Urothelium cell line (cell line): ENCODE results near the gene CCDC154.
"Not testable (repeated sequence)": the region's sequence is repeated elsewhere in the genome, so short reads cannot be mapped to it uniquely, and the experiment has no call there.

ENCODE experiments used
- DNase-seq: peaks from one replicate; pipeline ENCODE4 v3.0.0; 2011; ENCODE audit warnings: low spot score, mixed read lengths
- FAIRE-seq: peaks from 2 replicates; lab custom pipeline; 2011; peaks lifted over from hg19 to GRCh38; lab: Jason Lieb, UNC

The CCDC154 gene, protein sequence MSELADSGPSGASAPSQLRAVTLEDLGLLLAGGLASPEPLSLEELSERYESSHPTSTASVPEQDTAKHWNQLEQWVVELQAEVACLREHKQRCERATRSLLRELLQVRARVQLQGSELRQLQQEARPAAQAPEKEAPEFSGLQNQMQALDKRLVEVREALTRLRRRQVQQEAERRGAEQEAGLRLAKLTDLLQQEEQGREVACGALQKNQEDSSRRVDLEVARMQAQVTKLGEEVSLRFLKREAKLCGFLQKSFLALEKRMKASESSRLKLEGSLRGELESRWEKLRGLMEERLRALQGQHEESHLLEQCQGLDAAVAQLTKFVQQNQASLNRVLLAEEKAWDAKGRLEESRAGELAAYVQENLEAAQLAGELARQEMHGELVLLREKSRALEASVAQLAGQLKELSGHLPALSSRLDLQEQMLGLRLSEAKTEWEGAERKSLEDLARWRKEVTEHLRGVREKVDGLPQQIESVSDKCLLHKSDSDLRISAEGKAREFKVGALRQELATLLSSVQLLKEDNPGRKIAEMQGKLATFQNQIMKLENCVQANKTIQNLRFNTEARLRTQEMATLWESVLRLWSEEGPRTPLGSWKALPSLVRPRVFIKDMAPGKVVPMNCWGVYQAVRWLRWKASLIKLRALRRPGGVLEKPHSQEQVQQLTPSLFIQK

DNA sequence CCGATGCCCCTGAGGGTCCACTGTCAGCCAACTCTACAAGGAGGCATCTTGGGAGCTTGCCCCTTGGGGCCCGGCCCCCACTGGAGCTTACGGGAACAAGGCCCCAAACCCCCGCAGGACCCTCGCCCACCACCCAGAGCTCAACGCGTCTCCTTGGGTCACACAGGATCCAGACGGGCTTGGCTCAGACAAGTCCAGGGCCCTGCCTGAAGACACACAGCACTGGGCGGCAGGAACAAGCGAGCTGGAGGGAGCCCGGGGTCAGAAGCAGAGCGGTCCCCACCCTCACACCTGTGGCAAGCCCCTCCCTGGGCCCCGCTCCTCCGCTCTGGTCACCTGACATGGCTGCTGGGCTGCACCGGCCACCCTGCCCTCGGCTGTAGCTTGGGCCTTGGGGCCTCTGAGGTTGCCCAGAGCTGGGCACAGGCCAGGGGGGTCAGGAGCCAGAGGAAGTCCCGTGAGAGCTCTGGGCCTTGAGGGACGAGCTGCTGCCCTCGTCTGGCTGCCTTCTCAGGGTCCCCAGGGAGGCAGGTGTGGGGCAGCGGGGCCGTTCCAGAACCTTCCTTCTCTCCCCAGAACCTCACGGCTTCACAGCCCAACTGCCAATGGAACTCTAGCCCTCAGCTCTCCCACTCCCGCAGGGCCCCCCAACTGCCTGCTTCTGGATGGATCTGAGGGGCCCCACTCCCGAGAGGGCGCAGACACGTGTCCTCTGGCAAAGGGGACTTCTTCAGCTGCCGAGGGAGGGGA lies at the start of gene CCDC154:
CCDC154 (minus strand) TSS at position 577 of the 750 bp plus-strand sequence; CDS start at position 343, 234 bp downstream.
- DNase-seq (no peak), FAIRE-seq (peak; percentile 30)

DNA sequence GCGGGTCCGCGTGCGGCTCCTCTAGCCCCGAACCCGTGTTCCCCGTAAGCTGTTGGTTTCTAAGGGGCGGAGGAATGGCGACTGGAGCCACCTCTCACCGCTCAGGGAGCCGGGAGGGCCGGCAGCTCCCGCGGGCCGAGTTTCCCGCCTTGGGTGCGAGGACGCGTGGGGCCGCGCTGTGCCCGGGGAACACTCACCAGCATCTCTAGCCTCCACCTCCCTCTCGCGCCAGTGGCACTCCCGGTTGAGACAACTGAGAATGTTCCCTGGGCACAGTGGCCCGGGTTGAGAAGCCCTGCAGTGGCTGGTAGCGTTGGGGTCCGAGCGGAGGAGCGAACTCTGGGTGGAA lies 49.4 kb upstream of the CCDC154 start:
- peak; percentile 81 for FAIRE-seq
- no peak for DNase-seq

DNA sequence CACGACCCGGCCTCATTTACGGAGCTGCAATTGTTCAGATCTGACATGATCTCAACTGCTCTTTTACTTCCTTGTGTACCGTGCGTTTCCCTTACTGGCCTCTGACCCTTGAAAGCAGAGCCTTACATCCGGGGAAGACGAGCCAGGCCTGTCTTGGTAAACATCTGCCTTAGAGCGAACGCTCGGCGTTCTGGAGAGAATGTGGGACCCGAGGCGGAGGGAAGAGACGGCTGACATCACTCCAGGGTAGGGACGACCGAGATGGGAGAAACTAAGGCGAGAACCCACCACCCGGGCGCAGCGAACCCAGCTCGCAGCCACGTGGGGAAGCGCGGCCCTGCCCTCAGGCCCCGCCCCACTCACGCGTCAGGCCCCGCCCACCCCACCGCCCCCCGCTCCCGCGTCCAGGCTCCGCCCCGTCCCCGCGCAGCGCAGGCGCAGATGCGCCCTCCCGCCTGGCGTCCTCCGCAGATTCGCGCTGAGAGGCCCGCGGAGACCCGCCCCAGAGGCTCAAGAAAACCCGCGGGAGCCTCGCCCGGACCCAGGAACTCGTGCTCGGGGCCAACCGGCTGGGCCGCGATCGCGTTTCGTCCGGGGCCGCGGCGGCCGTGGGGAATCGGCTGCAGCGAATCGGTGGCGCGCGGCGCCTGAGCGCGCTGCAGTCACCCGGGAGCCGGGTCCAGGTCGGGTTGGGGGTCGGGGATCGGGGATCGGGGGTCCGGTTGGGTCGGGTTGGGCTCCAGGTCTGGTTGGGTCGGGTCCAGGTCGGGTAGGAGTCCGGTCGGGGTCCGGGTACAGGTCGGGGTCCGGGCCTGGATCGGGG lies 48.8 kb upstream of the CCDC154 start, which contains the start of gene TELO2:
TELO2 (plus strand) TSS at position 438 of the 823 bp plus-strand sequence. CDS start 922 bp downstream, outside the sequence.
- FAIRE-seq (peak; percentile 74), DNase-seq (peak; percentile 98)

DNA sequence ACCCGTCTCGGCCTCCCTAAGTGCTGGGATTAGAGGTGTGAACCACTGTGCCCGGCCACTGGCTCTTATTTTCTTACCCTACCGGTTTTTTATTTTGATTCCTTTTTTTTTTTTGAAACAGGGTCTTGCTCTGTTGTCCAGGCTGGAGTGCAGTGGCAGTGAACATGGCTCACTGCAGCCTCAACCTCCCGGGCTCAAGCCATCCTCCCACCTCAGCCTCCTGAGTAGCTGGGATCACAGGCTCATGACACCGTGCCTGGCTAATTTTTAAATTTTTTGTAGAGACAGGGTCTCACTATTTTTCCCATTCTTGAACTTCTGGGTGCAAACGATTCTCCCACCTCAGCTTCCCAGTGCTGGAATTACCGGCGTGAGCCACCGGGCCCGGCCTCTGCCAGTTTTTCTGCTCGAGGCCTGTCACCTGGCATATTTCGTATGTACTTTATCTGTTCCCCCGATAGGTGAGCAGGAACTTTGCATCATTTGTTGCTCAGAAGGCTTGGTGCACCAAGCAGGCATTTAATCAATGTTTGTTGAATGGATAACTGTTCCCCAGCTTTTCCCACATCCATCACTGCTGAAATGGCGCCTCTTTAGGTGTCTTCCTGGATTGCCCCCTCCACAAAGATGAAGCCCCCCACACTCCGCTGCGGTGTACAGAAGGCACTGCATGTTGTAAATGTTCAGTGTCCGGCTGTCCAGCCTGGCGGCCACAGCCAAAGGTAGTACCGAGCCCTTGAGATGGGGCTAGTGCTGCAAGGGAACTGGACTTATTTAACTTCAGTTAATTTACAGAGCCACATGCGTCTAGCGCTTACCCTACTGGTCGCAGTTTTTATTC lies 47.9 kb upstream of the CCDC154 start:
- DNase-seq (no peak), FAIRE-seq (no peak)

DNA sequence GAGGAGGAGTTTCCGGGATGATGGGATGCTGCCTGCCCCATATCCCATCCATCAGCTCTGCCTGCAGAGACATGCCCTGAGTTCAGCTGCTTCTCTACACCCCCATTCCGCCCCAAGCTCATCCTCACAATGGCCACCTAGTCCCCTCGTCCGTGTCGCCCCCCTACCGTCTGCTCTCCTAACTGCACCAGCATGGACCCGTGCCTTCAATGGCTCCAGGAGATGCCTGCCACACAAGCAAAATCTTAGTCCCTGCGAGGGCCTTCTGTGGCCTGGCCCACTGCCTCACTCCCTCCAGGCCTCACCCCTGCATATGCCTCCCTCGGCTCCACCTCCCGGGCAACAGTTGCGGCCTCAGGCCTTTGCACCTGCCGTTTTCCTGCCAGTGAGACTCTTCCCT lies 47.0 kb upstream of the CCDC154 start:
- FAIRE-seq, result no peak
- DNase-seq, result no peak

DNA sequence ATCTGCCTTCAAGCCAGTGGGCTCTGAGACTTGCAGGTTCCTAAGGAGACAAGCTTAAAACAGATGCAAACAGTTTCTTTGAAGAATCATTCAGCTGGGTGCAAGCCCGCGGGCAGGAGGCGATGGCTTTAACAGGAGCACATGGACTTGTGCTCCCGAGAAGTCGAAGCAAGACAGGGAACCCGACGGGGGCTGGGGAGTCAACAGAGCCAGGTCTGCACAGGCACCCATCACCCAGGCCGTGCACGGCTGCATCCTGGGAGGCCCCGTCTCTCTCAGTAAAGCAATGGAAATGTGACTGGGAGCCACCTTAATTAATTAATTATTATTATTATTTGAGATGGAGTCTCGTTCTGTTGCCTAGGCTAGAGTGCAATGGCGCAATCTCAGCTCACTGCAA lies 44.7 kb upstream of the CCDC154 start:
- no peak for FAIRE-seq
- DNase-seq, result no peak

DNA sequence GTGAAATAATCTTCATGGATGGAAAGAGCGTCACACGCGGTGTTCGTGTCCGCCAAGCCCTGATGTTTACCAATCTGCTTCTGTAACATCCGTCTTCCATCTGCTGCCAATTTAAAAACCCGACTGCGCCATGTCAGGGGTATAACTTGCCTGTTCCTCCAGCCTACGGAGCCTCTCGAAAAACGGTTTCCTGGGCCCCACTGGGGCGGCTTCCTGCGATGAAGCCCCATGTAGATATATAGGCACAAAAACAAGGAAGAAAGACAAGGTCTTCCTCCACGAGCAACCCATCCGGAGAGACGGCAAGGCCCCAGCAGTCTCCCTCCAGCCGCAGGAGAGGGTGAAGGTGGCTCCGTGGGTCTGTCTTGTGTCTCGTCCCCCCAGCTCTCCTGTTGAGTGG lies 44.3 kb upstream of the CCDC154 start, which contains the start of gene PTX4:
PTX4 (minus strand) TSS at position 326 of the 400 bp plus-strand sequence; CDS start at position 291, 35 bp downstream.
- FAIRE-seq, result no peak

DNA sequence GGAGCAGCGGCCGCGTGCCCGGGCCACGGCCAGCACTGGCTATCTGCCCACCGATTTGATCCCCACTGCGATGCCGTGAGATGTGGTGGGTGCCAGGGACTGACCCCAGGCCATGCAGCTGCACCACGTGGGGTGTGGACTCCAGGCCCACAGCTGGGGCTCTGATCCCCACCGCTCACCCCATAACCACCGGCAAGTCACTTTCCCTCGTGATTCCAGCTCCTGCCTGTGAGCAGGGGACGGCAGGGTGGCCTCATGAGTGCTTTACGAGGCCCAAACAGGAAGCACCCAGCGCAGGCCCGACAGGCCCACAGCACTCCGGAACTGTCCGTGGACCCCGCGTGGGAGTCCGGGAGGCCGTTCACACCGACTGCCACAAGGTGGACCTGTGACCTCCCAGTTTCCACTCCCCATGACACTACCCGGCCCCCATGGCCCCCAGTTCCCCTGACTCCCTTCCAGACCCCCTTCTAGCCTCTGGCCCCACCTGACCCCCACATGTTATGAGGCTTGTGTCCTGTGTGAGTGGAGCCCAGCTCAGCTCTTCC lies 43.8 kb upstream of the CCDC154 start:
- no peak for DNase-seq
- FAIRE-seq, result no peak

More for the DNA sequence above, 44.3 kb upstream of the CCDC154 start, which contains the start of gene PTX4:
- DNase-seq, result no peak

DNA sequence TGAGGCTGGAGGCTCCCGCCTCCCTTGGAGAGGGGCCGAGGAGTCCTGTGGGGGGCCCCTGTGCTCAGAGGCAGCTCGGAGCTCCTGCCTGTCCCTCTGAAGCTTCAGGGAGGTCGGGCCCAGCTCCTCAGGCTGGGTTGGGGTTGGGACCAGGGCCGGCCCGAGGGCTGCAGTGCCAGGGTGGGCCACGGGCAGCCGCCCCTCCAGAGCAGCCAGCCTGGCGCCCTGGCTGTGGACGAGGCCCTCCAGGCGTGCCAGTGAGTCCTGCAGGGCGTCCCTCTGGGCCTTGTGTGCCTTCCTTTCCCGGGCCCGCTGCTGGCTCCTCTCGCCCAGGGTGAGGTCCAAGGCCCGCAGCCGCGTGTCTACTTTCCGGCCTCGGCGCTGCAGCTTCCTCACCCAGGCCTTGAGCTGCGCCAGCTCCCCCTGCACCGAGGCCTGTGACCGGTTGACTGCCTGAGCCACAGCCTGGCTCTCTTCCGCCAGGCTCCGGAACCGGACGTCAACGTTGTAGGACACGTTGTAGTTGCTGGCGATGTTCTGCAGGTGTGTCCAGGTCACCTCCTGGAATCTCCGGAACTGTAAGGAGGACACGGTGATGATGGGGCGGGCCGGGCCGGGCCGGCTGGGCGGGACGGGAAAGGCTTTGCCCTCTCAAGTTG lies 43.2 kb upstream of the CCDC154 start:
- FAIRE-seq (no peak), DNase-seq (no peak)

DNA sequence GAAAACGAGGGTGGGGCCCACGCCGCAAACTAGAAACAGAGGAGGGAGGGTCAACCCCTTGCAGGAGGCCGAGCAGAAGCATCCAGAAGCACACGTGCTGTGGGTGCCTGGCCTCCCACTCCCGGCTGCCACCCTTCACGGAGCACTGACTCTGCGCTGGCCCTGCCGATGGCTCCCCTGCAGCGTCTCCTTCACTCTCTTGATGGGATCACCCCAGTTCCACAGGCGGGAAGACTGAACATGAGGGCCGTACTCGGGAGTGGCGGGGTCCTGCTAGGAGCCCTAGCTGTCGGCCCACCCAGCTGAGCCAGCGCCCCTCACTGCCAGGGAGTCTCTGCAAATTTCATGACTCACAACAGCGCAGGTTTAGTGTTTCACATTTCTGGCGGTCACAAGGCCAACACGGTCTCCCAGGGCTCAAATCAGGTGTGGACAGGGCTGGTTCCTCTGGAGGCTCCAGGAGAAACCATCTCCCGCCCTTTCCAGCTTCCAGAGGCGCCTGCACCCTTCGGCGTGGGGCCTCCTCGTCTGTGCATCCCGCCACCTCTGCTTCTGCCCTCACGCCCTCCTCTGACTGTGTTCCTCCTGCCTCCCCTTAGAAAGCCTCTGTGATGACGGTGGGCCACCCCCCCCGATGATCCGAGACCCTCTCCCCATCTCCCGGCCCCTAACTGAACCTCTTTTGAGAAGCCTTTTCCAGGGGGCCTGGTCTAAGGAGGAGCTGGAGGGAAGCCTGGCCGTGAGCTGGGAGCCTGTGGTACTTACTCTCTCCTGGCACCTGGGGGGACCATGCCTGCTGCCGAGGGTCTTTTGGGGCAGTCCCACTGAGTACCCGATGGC lies 42.4 kb upstream of the CCDC154 start:
- no peak for DNase-seq
- FAIRE-seq, result no peak

DNA sequence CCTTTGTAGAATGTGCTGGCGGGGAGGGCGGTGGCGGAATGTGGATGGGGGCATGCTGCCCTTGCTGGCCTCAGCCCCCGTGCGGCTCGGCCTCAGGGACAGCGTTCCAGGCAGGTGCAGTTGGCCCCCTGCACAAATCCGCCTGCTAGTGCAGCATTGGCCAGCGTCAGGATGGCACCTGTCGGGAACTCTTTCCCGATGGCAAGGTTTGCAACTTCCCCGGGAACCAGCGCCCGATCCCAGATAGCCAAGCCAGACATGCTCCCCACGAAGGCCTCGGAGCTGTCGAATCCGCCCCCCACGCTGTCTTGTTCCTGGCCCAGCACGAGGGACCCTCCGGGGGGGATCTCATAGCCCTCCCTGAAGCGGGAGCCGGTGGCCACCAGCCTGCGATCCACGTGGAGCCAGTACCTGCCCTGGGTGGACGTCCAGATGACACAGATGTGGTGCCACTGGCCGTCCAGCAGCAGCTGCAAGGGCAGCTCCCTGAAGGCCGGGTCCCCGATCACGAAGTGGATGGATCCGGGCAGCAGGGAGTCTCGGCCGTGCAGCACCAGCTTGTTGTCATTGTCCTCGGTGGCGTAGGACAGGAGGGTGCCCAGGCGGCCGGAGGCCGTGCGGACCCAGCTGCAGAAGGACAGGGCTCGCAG lies 41.6 kb upstream of the CCDC154 start:
- FAIRE-seq (no peak), DNase-seq (no peak)

DNA sequence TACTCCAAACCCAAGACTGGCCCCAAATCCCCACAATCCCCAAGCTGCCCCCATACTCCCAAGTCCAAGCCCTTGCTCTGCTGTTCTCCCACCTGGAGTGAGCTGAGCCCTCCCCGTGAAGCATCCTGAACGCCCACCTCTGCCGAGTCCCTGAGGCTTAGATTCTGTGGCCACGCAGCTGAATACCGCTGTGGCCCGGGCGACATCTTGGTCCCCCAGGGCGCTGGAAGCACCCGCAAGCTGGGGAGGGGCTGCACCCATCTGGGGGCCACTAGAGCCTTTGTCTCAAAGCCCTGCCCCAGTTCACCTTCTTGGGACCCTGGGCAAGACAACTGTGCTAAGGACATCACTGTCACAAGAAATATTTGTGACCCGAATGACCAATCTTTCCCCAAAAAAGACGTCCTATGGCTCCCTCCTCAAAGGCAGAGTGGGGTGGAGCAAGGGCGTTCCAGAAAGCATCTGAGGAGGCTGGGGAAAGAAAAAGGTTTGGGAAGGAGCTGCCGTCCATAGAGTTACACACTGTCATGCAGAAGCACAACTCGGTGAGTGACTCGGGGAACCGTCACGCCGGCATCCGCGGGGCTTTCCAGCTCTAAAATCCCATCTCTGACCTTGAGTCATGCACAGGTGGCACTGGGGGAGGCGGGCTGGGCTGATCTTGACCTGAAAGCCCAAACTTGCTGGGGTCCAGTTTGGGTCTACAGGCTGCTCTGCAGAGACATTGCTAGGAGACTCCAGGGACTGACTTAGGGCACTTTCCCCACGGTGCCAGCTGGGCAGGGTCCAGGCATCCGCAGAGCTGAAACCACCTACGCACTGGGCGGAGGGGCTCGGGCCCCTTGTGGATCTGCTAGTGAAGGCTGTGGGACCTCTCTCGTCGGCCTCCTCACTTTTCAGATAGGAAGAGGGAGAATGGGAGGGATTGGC lies 37.8 kb upstream of the CCDC154 start:
- FAIRE-seq (no peak), DNase-seq (no peak)

DNA sequence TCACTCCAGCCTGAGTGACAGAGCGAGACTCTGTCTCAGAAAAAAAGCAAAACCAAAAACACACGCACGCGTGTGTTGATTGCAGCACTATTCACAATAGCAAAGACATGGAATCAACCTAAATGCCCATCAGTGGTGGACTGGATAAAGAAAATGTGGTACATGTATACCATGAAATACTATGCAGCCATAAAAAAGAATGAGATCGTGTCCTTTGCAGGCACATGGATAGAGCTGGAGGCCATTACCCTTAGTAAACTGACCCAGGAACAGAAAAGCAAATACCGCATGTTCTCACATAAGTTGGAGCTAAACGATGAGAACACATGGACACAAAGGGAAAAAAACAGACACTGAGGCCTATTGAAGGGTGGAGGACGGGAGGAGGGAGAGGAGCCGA lies 34.6 kb upstream of the CCDC154 start:
- FAIRE-seq, result not testable (repeated sequence)

DNA sequence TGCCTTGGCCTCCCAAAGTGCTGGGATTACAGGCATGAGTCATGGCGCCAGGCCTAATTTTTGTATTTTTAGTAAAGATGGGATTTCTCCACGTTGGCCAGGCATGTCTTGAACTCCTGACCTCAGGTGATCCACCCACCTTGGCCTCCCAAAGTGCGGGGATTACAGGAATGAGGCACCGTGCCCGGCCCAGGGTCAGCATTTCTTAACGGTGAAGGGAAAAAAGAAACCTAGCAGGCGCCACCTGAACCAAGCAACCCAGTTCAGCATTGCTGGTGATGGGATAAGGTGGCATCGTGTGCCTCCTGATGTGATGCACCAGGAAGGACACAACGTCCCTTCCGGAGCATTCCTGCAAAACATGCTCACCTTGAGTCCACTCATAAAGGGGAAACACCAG lies 32.7 kb upstream of the CCDC154 start:
- FAIRE-seq (no peak), DNase-seq (no peak)

More for the DNA sequence above, 34.6 kb upstream of the CCDC154 start:
- DNase-seq, result not testable (repeated sequence)

DNA sequence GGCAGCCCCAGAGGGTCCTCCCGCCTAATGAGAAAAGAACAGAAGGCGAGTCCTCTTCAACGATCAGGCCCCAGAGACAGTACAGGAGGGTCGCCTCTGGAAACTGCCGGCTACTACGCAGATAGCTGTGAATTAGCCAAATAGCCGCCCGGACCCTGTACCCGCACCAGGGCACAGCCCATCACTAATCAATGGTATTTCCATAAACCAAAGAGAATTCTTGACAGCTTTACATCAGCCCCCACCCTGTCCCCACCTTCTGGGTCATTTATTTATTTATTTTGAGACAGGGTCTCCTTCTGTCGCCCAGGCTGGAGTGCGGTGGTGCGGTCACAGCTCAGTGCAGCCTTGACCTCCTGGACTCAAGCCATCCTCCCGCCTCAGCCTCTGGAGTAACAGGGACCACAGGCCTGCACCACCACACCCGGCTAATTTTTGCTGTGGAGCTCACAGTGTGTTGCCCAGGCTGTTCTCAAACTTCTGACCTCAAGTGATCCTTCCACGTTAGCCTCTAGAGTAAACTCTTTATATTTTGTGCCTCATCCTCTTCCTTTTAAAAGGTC lies 31.3 kb upstream of the CCDC154 start:
- FAIRE-seq, result no peak
- no peak for DNase-seq
